CD4-positive, alpha-beta T cell treated with Interleukin-2 at 100 ng/mL for 4 hours (primary cell): Measurements from ENCODE around the gene MPEG1.

Source experiments
- DNase-seq: peaks from one replicate; pipeline ENCODE4 v3.0.0-alpha.2; 2020; ENCODE audit warnings: low spot score

The MPEG1 gene

GRCh38 chr11:59216641-59217564 lies 4.2 kb upstream of the MPEG1 start:
- DNase-seq = peak; percentile 17

GRCh38 chr11:59214141-59214893 lies 1.6 kb upstream of the MPEG1 start:
- no peak for DNase-seq

GRCh38 chr11:59212222-59212621 lies 505 bp downstream of the MPEG1 start:
- no peak for DNase-seq

- DNase-seq = no peak
Observed at GRCh38 chr11:59208956-59209355, 3.8 kb downstream of the MPEG1 start.

GRCh38 chr11:59207988-59208451 lies 4.7 kb downstream of the MPEG1 start:
- DNase-seq = peak; percentile 50

- DNase-seq = no peak
Observed at GRCh38 chr11:59206635-59207034, 6.1 kb downstream of the MPEG1 start.

GRCh38 chr11:59205648-59206047 lies 7.1 kb downstream of the MPEG1 start:
- DNase-seq = no peak

GRCh38 chr11:59204746-59205145 lies 8.0 kb downstream of the MPEG1 start:
- no peak for DNase-seq

- DNase-seq = no peak
Observed at GRCh38 chr11:59201353-59201752, 11.4 kb downstream of the MPEG1 start.

- no peak for DNase-seq
Observed at GRCh38 chr11:59200423-59200746, 12.3 kb downstream of the MPEG1 start.

GRCh38 chr11:59199546-59200422 lies 12.9 kb downstream of the MPEG1 start:
- peak; percentile 15 for DNase-seq

- DNase-seq = no peak
Observed at GRCh38 chr11:59198726-59199125, 14.0 kb downstream of the MPEG1 start.

- DNase-seq = no peak
Observed at GRCh38 chr11:59197991-59198390, 14.7 kb downstream of the MPEG1 start.

GRCh38 chr11:59196777-59197176 lies 15.9 kb downstream of the MPEG1 start:
- no peak for DNase-seq

GRCh38 chr11:59195586-59195985 lies 17.1 kb downstream of the MPEG1 start:
- DNase-seq = no peak

- DNase-seq = no peak
Observed at GRCh38 chr11:59193587-59194130, 19.1 kb downstream of the MPEG1 start.

GRCh38 chr11:59192446-59193020 lies 20.2 kb downstream of the MPEG1 start:
- no peak for DNase-seq

- DNase-seq = no peak
Observed at GRCh38 chr11:59191890-59192289, 20.8 kb downstream of the MPEG1 start.

GRCh38 chr11:59191095-59191494 lies 21.6 kb downstream of the MPEG1 start:
- no peak for DNase-seq

GRCh38 chr11:59189986-59190385 lies 22.7 kb downstream of the MPEG1 start:
- DNase-seq = no peak

GRCh38 chr11:59188954-59189353 lies 23.8 kb downstream of the MPEG1 start:
- DNase-seq = no peak

- no peak for DNase-seq
Observed at GRCh38 chr11:59187587-59187986, 25.1 kb downstream of the MPEG1 start.
